Motor neuron (in vitro differentiated cells): ENCODE measurements around the gene KHDRBS1. TPM values are rescaled to one million over a fixed set of nuclear protein-coding genes. Genes with fewer than 3 reads are reported as not detected.

Experiments used
- ATAC-seq, 8 experiments: fragments of 200-7000 bp; cut with Tn5 transposase; replicated peaks in 6 of 8; 2 replicates each; pipeline ENCODE4 v1.8.0; 2021; ENCODE audit warnings: mild to moderate bottlenecking in 8 of 8, moderate library complexity in 8 of 8
- H3K27ac ChIP-seq, 2 donors: fragments of 250-450 bp; sonication (Bioruptor Pico); 2 replicates each; pipeline ENCODE4 v1.9.0; 2021; ENCODE audit warnings: antibody characterized with exemption in 2 of 2, mild to moderate bottlenecking in 2 of 2, moderate library complexity in 1 of 2
- H3K4me1 ChIP-seq, 2 donors: fragments of 250-450 bp; sonication (Bioruptor Pico); replicated peaks in 1 of 2; 2 replicates each; pipeline ENCODE4 v1.6.1; 2021; ENCODE audit warnings: antibody characterized with exemption in 2 of 2, mild to moderate bottlenecking in 2 of 2, moderate library complexity in 1 of 2
- H3K4me3 ChIP-seq, 5 donors: fragments of 250-450 bp; sonication (Bioruptor Pico); 2 replicates each; pipeline ENCODE4 v1.9.0; 2021; ENCODE audit warnings: antibody characterized with exemption in 5 of 5, mild to moderate bottlenecking in 5 of 5, moderate library complexity in 4 of 5
- WGBS, 10 experiments: fragments of 450-650 bp; shearing (Covaris generic); methylation state at CpG; one replicate each; pipeline ENCODE4 v1.0.0; 2022; 5-methylcytosine and 5-hydroxymethylcytosine counted together
- in situ Hi-C, 9 experiments: fragments of 400-800 bp; cut with MboI; loops; one replicate each; pipeline ENCODE4 v1.15.0; 2021; ENCODE audit warnings: low sequenced_read_pairs in 9 of 9, low pct_unique_long_range_greater_than_20kb in 2 of 9; ENCODE audit not compliant: unreplicated experiment in 9 of 9
- total RNA-seq, 8 experiments: library from RNA; unstranded; fragments of 300-600 nt; gene quantifications; 2 replicates each; pipeline versions ENCODE4 v1.2.3 to v1.2.4, GENCODE V29; 2022

Gene KHDRBS1, protein sequence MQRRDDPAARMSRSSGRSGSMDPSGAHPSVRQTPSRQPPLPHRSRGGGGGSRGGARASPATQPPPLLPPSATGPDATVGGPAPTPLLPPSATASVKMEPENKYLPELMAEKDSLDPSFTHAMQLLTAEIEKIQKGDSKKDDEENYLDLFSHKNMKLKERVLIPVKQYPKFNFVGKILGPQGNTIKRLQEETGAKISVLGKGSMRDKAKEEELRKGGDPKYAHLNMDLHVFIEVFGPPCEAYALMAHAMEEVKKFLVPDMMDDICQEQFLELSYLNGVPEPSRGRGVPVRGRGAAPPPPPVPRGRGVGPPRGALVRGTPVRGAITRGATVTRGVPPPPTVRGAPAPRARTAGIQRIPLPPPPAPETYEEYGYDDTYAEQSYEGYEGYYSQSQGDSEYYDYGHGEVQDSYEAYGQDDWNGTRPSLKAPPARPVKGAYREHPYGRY
- total RNA-seq, result 100 to 1,000 TPM in 6 of 8 experiments, 10 to 100 TPM in 2; 41.9 to 242 (median 141) TPM

DNA sequence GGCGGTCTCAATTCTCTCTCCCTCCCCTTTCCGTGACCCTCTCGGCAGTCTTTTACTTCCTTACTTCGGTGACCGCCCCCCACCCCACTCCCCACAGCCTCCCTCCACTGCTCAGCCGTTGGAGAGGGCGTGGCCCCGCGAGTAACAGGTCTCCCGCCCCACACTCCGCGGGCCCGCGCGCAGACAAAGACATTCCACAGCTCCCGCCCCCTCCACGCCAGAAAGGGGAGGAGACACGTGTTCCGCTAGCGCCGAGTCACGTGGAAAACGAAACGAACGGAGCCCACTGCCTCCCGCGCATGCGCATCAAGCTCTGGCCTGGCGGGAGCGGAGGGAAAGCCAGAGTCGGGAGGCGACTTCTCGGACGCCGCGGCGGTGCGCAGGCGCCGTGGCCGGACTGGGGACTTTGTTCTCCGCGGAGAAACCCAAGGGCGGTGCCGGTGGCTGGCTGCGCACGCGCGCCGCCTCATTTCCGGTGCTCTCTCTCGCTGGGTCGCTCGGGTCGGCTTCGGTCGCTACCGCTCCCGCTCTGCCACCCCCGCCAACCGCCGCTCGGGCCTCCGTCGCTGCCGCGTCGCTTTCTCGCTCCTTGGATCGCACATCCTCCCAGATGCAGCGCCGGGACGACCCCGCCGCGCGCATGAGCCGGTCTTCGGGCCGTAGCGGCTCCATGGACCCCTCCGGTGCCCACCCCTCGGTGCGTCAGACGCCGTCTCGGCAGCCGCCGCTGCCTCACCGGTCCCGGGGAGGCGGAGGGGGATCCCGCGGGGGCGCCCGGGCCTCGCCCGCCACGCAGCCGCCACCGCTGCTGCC lies at the start of gene KHDRBS1:
Gene KHDRBS1, plus strand, starts transcription at position 483 of the 813 bp plus-strand sequence. Its CDS starts 128 bp downstream, at position 611.
- in situ Hi-C loops, result no loop called here
- peak; percentile 70 to 90 (median 88) for ATAC-seq
- peak within 1 kb of the TSS; percentile 98 to 99 for H3K27ac ChIP-seq
- peak within 1 kb of the TSS; percentile 87 to 97 (median 94) for H3K4me3 ChIP-seq
- WGBS, 10 experiments, result 0 to 25% (median 1%) methylated on average over 1 to 45 of the region's 101 CpGs; no CpG with 5 or more reads in 4 of the 10 experiments
- H3K4me1 ChIP-seq, result peaks cover 12 to 19% of the 10 kb centered on the region in 2 donors

DNA sequence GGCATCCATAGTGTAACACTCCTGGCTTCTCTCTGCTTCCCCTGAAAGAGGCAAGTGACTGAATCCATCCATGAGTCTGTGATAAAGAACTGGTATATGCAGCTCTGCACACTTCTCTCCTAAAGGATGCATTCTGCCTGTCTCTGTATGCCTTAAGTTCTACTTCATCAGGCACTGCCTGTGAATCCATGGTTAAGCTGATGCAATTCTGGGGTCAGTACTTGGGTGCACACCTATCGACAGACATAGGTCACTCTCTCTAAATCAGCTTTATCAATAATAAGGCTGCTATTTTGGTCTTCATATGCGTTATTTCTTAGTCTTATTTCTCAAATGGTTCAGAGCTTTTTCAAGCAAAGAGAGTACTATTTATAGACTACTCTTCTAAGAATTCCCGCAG lies 42.8 kb upstream of the KHDRBS1 start:
- no peaks in the 10 kb centered on the region for H3K4me1 ChIP-seq
- no peak overlapping the region for H3K27ac ChIP-seq
- peak in 5 of 8 experiments; percentile 14 to 89 (median 55) for ATAC-seq
- in situ Hi-C loops, result loop anchor here in 3 of 9 experiments (25.0 kb wide), 2 partner anchors 159 to 309 kb away; partner anchors contain the start of gene SPOCD1 (in 1 of the 3)
- WGBS, 10 experiments, result 60 to 100% (median 88%) methylated on average over 1 to 3 of the region's 3 CpGs; no CpG with 5 or more reads in 1 of the 10 experiments
- H3K4me3 ChIP-seq, result no peak overlapping the region

DNA sequence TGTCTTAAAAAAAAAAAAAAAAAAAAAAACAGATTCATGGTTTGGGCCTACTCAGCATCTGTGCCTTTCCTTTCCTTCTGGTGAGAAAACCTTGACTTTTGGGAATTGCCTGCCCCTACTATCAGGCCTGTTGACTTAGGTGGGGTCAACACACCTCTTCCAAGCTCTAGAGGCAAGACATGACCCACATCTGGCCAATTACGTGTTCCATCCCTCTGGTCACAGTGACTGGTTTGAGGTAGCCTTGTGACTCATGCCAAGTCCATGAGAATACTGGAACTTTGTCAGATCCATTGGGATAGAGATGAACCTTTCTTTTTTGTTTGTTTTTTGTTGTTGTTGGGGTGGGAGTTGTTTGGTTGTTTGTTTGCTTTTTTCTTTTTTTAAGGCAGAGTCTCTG lies 37.3 kb upstream of the KHDRBS1 start:
- H3K4me1 ChIP-seq, result peaks cover 6 to 11% of the 10 kb centered on the region in 2 donors
- in situ Hi-C loops, result no loop called here
- H3K4me3 ChIP-seq, result no peak overlapping the region
- WGBS, 10 experiments, result 40 to 100% (median 89%) methylated on average over 1 of the region's 1 CpG; no CpG with 5 or more reads in 6 of the 10 experiments
- no peak for ATAC-seq
- no peak overlapping the region for H3K27ac ChIP-seq

DNA sequence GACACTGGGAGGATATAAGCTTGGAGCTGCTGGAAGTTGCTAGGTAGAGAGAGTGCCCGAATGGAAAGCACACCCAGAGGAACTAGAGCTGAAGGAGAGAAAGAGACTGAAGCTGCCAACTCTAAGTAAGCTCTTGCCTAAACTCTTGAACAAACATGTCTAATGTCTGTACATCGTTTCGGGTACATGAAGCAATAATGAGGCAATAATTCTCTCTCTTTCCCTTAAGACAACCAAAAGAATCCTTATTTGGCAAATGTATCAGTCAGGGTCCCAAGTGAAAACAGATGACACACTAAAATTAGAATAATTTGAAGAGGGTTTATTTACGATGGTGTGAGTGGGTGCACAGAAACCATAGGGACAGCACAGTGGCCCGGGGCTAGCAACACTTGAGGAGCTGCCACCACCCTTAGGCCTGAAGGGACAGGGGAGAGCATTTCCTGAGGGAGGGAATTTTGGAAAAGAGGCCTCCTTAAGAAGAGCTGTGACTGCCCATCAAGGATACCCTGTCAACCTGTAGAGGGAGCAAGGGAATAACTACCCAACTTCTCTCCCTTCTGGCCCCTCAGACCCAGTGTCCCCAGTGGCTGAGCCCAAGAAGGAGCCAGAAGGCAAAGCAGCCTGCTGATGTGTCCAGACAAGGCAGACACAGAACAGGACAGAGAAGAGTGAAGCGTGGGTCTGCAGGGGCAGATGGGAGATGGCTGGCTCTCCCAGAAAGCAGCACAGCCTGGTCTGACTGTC lies 36.1 kb upstream of the KHDRBS1 start:
- no peak overlapping the region for H3K4me3 ChIP-seq
- 3 to 85% (median 48%) methylated on average over 1 to 6 of the region's 6 CpGs for WGBS, 10 experiments
- in situ Hi-C loops, result no loop called here
- no peak overlapping the region for H3K27ac ChIP-seq
- H3K4me1 ChIP-seq, result peaks cover 14 to 18% of the 10 kb centered on the region in 2 donors
- ATAC-seq, result peak; percentile 61 to 92 (median 72)

DNA sequence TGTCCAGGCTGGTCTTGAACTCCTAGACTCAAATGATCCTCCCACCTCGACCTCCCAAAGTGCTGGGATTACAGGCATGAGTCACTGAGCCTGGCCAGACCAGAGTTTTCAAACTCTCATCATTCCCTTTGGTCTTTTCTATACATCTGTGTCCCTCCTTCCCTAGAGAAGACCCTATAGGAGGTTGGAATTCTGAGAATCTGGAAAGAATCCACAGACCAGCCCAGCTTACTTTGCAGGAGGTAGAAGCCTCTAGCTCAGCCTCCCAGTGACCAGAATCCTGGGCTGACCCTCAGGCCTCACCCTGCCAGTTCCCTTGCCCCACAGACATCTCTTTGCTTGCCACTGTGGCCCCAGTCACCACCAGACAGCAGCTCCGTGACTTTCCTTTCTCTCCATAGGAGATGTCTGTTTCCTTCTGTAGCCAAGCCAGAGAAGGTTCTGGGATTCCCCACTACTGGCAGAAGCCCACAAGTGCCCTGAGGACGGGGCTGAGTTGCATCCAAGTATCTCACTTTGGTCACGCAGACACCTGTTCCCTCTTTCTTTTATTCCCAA lies 34.7 kb upstream of the KHDRBS1 start:
- ATAC-seq, result no peak
- 43 to 100% (median 79%) methylated on average over 1 to 4 of the region's 4 CpGs; no CpG with 5 or more reads in 1 of the 10 experiments for WGBS, 10 experiments
- Histone ChIP-seq H3K4me3 (no peak overlapping the region), H3K27ac (no peak overlapping the region), H3K4me1 (peaks cover 14 to 18% of the 10 kb centered on the region in 2 donors)
- in situ Hi-C loops, result no loop called here

DNA sequence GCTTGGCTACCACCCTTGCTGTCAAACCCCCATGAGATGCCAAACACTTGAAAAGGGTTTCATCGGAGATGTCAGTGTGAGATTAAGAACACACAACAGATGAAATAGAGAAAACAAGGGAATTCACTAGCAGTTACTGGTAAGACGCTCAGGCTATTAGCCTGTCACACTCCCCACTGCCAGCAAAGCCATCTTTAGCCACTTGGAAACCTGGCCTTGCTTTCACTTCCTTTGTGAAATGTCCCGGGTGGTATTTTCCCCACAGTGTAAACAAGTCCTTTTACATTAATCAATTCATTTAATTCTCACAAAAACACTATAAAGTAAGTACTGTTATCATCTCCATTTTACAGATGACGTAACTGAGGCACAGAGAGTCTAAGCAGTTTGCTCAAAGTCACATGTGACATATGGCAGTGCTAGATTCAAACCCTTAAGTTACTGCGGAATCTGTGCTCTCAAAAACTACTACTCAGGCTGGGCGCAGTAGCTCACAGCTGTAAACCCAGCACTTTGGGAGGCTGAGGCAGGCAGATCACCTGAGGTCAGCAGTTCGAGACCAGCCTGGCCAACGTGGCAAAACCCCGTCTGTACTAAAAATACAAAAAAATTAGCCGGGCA lies 32.7 kb upstream of the KHDRBS1 start:
- 54 to 93% (median 81%) methylated on average over 3 to 10 of the region's 10 CpGs; no CpG with 5 or more reads in 1 of the 10 experiments for WGBS, 10 experiments
- no peak for ATAC-seq
- H3K27ac ChIP-seq, result no peak overlapping the region
- peaks cover 21 to 27% of the 10 kb centered on the region in 2 donors for H3K4me1 ChIP-seq
- in situ Hi-C loops, result no loop called here
- H3K4me3 ChIP-seq, result no peak overlapping the region

DNA sequence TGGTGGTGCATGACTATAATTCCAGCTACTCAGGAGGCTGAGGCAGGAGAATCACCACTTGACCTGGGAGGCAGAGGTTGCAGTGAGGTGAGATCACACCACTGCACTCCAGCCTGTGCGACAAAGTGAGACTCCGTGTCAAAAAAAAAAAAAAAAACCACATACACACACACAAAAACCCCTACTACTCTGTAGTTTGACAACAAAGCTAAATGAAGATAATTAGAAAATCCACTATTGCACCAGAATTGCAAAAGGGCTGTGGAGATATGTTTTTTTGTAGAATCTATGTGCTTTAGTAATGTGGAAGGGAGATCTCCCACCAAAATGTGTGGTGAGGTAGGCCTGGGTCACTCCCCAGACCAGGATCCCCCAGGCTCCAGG lies 32.2 kb upstream of the KHDRBS1 start:
- ATAC-seq, result no peak
- Histone ChIP-seq H3K4me3 (no peak overlapping the region), H3K4me1 (peaks cover 21 to 27% of the 10 kb centered on the region in 2 donors), H3K27ac (peak overlapping the region; percentile 17 to 46)
- 69 to 100% (median 100%) methylated on average over 1 to 2 of the region's 2 CpGs; no CpG with 5 or more reads in 5 of the 10 experiments for WGBS, 10 experiments
- in situ Hi-C loops, result no loop called here

DNA sequence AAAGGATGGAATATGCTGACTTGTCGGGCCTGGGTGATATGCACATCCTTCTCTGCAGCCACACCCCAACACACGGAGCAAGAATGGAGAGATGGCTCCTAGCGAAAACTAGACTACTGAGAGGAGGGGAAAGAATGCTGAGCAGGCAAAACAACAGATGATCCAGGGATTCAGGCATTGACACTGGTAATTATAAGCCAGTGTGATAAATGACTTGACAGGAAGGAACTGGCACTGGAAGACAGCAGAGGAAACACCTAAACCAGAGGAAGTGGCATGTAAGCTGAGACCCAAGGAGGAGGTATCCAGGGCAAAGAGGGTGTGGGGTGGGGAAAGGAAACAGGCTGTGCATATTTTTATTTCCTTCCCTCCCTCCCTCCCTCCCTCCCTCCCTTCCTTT lies 31.7 kb upstream of the KHDRBS1 start:
- no peak overlapping the region for H3K4me3 ChIP-seq
- peak overlapping the region; percentile 17 to 46 for H3K27ac ChIP-seq
- in situ Hi-C loops, result no loop called here

DNA sequence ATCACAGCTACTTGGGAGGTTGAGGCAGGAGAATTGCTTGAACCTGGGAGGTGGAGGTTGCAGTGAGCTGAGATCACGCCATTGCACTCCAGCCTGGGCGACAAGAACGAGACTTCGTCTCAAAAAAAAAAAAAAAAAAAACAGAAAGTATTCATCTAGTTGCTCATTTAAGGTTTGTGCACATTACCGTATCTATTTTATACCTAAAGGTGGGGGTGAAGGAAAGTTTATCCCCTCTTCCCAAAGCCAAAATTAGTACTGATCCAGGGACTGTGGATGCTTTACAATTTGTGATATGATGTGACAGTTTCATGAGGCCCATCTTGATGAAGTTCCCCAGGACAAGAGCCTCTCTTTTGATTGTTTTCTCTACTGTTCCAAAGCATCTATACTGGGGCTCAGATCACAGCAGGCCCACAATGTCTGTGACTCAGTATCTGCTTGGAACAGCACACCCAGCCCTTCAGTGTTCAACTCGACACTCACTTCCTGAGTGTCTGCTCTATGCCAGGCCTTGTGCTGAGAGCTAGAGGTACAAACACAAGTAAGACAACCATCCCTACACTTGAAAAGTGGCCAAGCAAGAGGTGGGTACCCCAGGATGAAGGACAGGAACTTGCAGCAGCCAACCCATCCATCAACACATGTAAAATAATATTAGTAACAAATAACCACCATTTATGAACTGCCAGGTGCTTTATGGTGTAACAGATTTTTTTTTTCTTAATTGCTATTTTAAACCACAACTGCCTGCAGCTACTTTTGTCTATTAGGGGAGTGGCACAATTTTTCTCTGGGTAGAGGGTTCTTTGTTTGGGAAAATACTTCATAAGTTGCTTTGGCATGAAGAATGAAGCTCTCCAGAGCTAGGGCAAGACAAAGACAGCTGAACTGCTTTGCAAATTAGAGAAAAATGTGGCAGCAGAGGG lies 29.0 kb upstream of the KHDRBS1 start:
- 82 to 100% (median 97%) methylated on average over 3 to 5 of the region's 6 CpGs; no CpG with 5 or more reads in 2 of the 10 experiments for WGBS, 10 experiments
- in situ Hi-C loops, result no loop called here
- peak in 1 of 8 experiments; percentile 12 for ATAC-seq
- Histone ChIP-seq H3K4me1 (peaks cover 29 to 39% of the 10 kb centered on the region in 2 donors), H3K27ac (peak overlapping the region in 1 of 2 donors; percentile 20), H3K4me3 (no peak overlapping the region)

More for the DNA sequence above, 31.7 kb upstream of the KHDRBS1 start:
- H3K4me1 ChIP-seq, result peaks cover 25 to 32% of the 10 kb centered on the region in 2 donors
- ATAC-seq, result peak; percentile 50 to 90 (median 65)
- 0 to 57% (median 29%) methylated on average over 1 to 3 of the region's 3 CpGs for WGBS, 10 experiments

DNA sequence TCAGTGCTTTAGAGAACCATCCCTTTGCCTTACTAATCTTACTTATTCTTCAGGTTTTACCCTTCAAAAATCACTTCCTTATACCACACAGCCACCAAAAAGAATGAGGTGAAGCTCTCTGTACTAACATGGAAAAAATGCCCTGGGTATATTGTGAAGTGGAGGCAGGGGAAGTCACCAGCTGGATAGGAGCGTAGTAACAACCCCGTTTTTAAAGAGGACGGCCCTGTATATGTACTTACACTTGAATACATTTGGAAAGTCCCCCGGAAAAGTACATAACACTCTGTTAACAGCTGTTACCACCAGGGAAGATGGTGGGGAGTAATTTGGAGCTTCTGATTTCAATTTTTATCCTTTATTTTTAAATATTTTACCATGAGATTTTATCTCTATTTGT lies 28.2 kb upstream of the KHDRBS1 start:
- Histone ChIP-seq H3K27ac (peak overlapping the region in 1 of 2 donors; percentile 20), H3K4me1 (peaks cover 29 to 41% of the 10 kb centered on the region in 2 donors), H3K4me3 (no peak overlapping the region)
- in situ Hi-C loops, result no loop called here
- ATAC-seq, result no peak
- WGBS, 10 experiments, result 22 to 90% (median 51%) methylated on average over 2 to 4 of the region's 4 CpGs; no CpG with 5 or more reads in 1 of the 10 experiments

DNA sequence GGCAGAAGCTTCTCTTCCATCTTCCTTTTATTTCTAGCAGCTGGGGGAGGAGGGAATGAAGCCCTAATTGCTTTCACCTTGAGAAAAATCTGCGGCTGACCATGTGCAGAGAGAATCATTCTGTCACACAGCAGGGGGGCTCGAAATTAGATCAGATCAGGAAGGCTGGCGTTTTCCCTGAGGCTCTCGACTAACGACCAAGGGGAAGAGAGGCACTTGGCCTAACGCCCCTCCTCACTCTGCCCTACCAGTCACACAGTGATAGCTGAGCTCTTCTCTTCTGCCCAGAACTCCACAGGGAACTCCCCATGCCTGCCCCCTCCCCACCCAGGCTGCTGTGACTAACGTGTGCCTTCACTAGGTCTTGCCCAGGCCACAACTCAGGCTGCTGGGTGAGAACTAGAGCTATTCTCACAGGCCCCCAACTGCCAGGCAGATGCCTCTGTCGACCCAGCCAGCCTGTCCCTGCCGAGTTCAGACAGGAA lies 26.5 kb upstream of the KHDRBS1 start:
- peak overlapping the region; percentile 32 to 44 for H3K27ac ChIP-seq
- H3K4me3 ChIP-seq, result no peak overlapping the region
- peaks cover 21 to 28% of the 10 kb centered on the region in 2 donors for H3K4me1 ChIP-seq
- in situ Hi-C loops, result no loop called here
- peak in 5 of 8 experiments; percentile 86 to 93 (median 92) for ATAC-seq
- WGBS, 10 experiments, result 17 to 70% (median 39%) methylated on average over 2 to 6 of the region's 9 CpGs; no CpG with 5 or more reads in 4 of the 10 experiments
